HepG2 (cell line): ENCODE measurements around the gene FGFR3. TPM values are rescaled to one million over a fixed set of nuclear protein-coding genes. Genes with fewer than 3 reads are reported as not detected.

Experiments used
- HCFC1 ChIP-seq: fragments of 150-350 bp; IDR thresholded peaks from 2 replicates; pipeline ENCODE4 v1.6.1; 2014; ENCODE audit warnings: low read depth, low read length
- NR1H2 ChIP-seq: sonication (generic); formaldehyde crosslinking; IDR thresholded peaks from 2 replicates; pipeline ENCODE4 v1.8.1; 2022; ENCODE audit warnings: low read depth, missing genetic modification reagents, borderline replicate concordance
- RFX1 ChIP-seq: fragments of 450-650 bp; IDR thresholded peaks from 2 replicates; pipeline ENCODE4 v1.6.1; 2017
- SMYD3 ChIP-seq: sonication (generic); formaldehyde crosslinking; IDR thresholded peaks from 2 replicates; pipeline ENCODE4 v1.8.1; 2023; ENCODE audit warnings: mild to moderate bottlenecking, missing genetic modification reagents
- SP140L ChIP-seq: sonication (generic); formaldehyde crosslinking; IDR thresholded peaks from 2 replicates; pipeline ENCODE4 v1.4.0; 2020; ENCODE audit warnings: missing genetic modification reagents, borderline replicate concordance
- TP53 ChIP-seq: sonication (generic); formaldehyde crosslinking; conservative IDR thresholded peaks from 2 replicates; pipeline ENCODE4 v1.4.0; 2020; ENCODE audit warnings: missing genetic modification reagents
- ZNF224 ChIP-seq: sonication (generic); formaldehyde crosslinking; IDR thresholded peaks from 2 replicates; pipeline ENCODE4 v1.5.0; 2020; ENCODE audit warnings: mild to moderate bottlenecking, missing genetic modification reagents
- ZNF296 ChIP-seq: sonication (generic); formaldehyde crosslinking; conservative IDR thresholded peaks from 2 replicates; pipeline ENCODE4 v1.5.0; 2020; ENCODE audit warnings: mild to moderate bottlenecking, missing genetic modification reagents
- ZNF407 ChIP-seq: sonication (generic); formaldehyde crosslinking; IDR thresholded peaks from one replicate; pipeline ENCODE4 v1.5.1; 2020; ENCODE audit warnings: mild to moderate bottlenecking, missing genetic modification reagents; ENCODE audit errors: not compliant biosample characterization
- ZNF614 ChIP-seq: IDR thresholded peaks from 2 replicates; pipeline ENCODE4 v1.6.1; 2018; ENCODE audit warnings: missing biosample characterization, missing genetic modification reagents, inconsistent platforms, borderline replicate concordance
- ZNF749 ChIP-seq: sonication (generic); formaldehyde crosslinking; IDR thresholded peaks from 2 replicates; pipeline ENCODE4 v1.8.0; 2022; ENCODE audit warnings: mild to moderate bottlenecking, missing genetic modification reagents, moderate library complexity, borderline replicate concordance
- ZNF772 ChIP-seq: sonication (generic); formaldehyde crosslinking; IDR thresholded peaks from 2 replicates; pipeline ENCODE4 v1.5.0; 2020; ENCODE audit warnings: mild to moderate bottlenecking, missing genetic modification reagents
- ZNF784 ChIP-seq: sonication (generic); formaldehyde crosslinking; IDR thresholded peaks from 2 replicates; pipeline ENCODE4 v1.5.1; 2020; ENCODE audit warnings: missing genetic modification reagents, mild to moderate bottlenecking, borderline replicate concordance
- ZNF792 ChIP-seq: IDR thresholded peaks from 2 replicates; pipeline ENCODE4 v1.6.1; 2016
- ZZZ3 ChIP-seq: sonication (generic); formaldehyde crosslinking; IDR thresholded peaks from 2 replicates; pipeline ENCODE4 v1.4.0; 2020; ENCODE audit warnings: missing genetic modification reagents, mild to moderate bottlenecking, borderline replicate concordance
- polyA plus RNA-seq, 8 experiments: library from polyadenylated mRNA; depleted of rRNA in 3 of 8; stranded (reverse) in 7 of 8; unstranded in 1 of 8; fragments of >200 nt; fragmentation: Illumina TruSeq in 4 of 8; extraction: Trizol in 4 of 8; gene quantifications; 2 replicates each; pipeline versions ENCODE4 v1.2.1 to v1.2.3, GENCODE V29; 2011 to 2016; ENCODE audit warnings: low read depth in 4 of 8, missing spikeins in 1 of 8, mixed read lengths in 1 of 8; ENCODE audit not compliant: insufficient read depth in 1 of 8
- total RNA-seq, 5 experiments: library from RNA; depleted of rRNA; stranded (reverse); fragments of >200 nt; fragmentation: Illumina TruSeq; extraction: Trizol; gene quantifications; 2 replicates each; pipeline ENCODE4 v1.2.3, GENCODE V29; 2016; ENCODE audit warnings: low read depth in 1 of 5
- TF ChIP-seq, protein P1 (sequence below): sonication (generic); formaldehyde crosslinking; IDR thresholded peaks from 2 replicates; pipeline ENCODE4 v1.4.0; 2020; ENCODE audit warnings: missing genetic modification reagents, borderline replicate concordance
- TF ChIP-seq, protein P2 (sequence below): sonication (generic); formaldehyde crosslinking; IDR thresholded peaks from 2 replicates; pipeline ENCODE4 v1.8.1; 2022; ENCODE audit warnings: mild to moderate bottlenecking, missing genetic modification reagents

FGFR3 gene
- total and polyA plus RNA-seq, 2 of the 13 experiments (the other 11 are each of a cell fraction or from before 2014, with no cell fraction given), result 103 to 109 TPM

DNA sequence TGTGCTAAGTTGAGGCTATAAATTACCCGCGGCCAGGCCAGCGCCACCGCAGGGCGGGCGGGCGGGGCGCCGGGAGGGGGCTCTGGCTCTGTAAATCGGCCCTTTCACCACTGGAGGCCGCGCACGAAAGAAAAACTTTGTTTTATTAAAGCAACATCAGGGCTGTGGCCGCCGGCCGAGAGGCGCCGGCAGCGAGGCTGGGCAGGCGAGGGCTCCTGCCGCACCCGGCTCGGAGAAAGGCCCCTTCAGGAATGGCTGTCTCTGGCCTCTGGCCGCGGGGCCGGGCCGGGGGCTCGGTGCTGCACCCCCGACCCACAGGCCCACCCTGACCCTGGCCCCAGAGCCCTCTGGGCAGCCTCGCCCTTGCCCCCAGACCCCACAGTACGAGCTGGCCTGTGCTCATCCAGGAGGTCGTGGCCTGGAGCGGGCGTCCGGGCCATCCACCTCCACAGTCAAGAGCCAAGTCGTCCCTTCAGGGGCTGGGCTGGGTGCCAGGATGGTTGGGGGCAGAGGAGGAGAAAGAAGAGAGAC lies 29.5 kb upstream of the FGFR3 start (continued):
- TF ChIP-seq ZNF407 (CRISPR knock-in tag), result no peak
- TF ChIP-seq ZZZ3 (CRISPR knock-in tag), result no peak
- TF ChIP-seq ZNF772, result no peak
- no peak for TF ChIP-seq SMYD3 (CRISPR knock-in tag)
- TF ChIP-seq RFX1, result no peak
- no peak; the same call in 1 of the 2 replicates for TF ChIP-seq ZNF792 (CRISPR knock-in tag)
- TF ChIP-seq ZNF784 (CRISPR knock-in tag), result no peak
- TF ChIP-seq ZNF749, result no peak
- no peak for TF ChIP-seq SP140L
- no peak for TF ChIP-seq ZNF224 (CRISPR knock-in tag)
- TF ChIP-seq NR1H2 (CRISPR knock-in tag), result no peak
- no peak for TF ChIP-seq TP53 (CRISPR knock-in tag)
- no peak for TF ChIP-seq ZNF296 (CRISPR knock-in tag)
- TF ChIP-seq, protein P1, sequence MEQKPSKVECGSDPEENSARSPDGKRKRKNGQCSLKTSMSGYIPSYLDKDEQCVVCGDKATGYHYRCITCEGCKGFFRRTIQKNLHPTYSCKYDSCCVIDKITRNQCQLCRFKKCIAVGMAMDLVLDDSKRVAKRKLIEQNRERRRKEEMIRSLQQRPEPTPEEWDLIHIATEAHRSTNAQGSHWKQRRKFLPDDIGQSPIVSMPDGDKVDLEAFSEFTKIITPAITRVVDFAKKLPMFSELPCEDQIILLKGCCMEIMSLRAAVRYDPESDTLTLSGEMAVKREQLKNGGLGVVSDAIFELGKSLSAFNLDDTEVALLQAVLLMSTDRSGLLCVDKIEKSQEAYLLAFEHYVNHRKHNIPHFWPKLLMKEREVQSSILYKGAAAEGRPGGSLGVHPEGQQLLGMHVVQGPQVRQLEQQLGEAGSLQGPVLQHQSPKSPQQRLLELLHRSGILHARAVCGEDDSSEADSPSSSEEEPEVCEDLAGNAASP, result no peak
- TF ChIP-seq ZNF614 (CRISPR knock-in tag), result no peak
- no peak for TF ChIP-seq HCFC1
- TF ChIP-seq, protein P2, sequence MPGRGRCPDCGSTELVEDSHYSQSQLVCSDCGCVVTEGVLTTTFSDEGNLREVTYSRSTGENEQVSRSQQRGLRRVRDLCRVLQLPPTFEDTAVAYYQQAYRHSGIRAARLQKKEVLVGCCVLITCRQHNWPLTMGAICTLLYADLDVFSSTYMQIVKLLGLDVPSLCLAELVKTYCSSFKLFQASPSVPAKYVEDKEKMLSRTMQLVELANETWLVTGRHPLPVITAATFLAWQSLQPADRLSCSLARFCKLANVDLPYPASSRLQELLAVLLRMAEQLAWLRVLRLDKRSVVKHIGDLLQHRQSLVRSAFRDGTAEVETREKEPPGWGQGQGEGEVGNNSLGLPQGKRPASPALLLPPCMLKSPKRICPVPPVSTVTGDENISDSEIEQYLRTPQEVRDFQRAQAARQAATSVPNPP, result no peak
